Measurements from ENCODE around the gene RASSF6.
"Not testable (repeated sequence)": the region's sequence is repeated elsewhere in the genome, so short reads cannot be mapped to it uniquely, and the experiment has no call there.

The RASSF6 gene

DNA sequence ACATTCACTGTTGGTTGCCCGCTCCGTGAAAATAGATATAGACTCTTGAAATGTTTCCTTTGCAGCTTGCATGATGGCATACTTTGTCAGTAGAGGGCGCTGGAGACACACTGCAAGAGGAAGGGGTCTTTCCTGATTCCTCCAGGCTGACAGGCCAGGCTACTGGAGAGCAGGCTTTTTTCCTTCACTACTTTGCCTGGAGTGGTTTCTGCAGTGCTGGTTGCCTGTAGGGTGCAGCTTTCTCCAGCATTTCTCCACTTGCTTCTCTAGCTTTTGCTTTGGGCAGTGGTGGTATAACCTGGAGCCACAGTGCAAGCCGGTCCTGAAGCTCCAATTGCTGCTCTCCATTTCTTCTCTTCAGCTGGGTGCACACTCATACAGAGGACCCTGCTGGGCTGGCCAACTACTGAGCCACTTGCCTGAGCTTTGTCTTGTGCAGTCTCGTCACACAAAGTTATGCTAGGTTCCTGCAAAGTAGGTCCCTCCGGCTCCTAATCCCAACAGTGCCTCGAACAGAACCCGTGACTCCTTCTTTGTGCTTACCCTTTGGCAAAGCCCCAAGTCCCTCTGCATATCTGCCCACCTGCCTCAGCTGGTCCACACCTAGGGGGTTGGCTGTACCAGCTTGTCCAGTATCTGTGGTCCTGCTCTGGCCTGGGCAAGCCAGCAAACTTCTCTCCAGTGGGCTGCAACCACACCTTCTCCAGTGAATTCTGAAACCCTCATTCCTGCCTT, 46.3 kb downstream of the RASSF6 start:
- peak; percentile 77 for DNase-seq
- H3K27ac ChIP-seq: no peak overlapping the region
- no peaks in the 10 kb centered on the region for H3K27me3 ChIP-seq (ENCODE audit: insufficient read depth, low read depth, severe bottlenecking)
- H3K9me3 ChIP-seq (ENCODE audit: severe bottlenecking): no peaks in the 10 kb centered on the region
- H3K4me3 ChIP-seq (ENCODE audit: low read depth, low read length): no peak overlapping the region
- peak; percentile 90 for TF ChIP-seq CTCF (IDR thresholded peaks at IDR 0.05; ENCODE audit: low read depth, low read length)
- no peaks in the 10 kb centered on the region for H3K36me3 ChIP-seq

DNA sequence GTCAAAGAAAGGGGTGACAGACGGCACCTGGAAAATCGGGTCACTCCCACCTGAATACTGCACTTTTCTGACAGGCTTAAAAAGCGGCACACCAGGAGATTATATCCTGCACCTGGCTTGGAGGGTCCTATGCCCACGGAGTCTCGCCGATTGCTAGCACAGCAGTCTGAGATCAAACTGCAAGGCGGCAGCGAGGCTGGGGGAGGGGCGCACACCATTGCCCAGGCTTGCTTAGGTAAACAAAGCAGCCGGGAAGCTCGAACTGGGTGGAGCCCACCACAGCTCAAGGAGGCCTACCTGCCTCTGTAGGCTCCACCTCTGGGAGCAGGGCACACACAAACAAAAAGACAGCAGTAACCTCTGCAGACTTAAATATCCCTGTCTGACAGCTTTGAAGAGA, 69.4 kb downstream of the RASSF6 start:
- not testable (repeated sequence) for H3K9me3 ChIP-seq (ENCODE audit: severe bottlenecking); H3K36me3 ChIP-seq; DNase-seq; H3K27ac ChIP-seq; H3K4me3 ChIP-seq (ENCODE audit: low read depth, low read length); H3K27me3 ChIP-seq (ENCODE audit: insufficient read depth, low read depth, severe bottlenecking)

DNA sequence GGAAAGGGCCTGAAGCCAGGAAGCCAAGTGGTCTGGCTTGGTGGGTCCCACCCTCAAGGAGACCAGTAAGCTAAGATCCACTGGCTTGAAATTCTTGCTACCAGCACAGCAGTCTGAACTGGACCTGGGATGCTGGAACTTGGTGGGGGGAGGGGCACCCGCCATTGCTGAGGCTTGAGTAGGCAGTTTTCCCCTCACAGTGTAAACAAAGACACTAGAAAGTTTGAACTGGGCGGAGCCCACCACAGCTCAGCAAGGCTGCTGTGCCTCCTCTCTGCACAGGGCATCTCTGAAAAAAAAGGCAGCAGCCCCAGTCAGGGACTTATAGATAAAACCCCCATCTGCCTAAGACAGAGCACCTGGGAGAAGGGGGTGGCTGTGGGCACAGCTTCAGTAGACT, 75.6 kb downstream of the RASSF6 start:
- H3K27me3 ChIP-seq (ENCODE audit: insufficient read depth, low read depth, severe bottlenecking): no peaks in the 10 kb centered on the region
- H3K36me3 ChIP-seq: no peaks in the 10 kb centered on the region
- no peak overlapping the region for H3K27ac ChIP-seq
- DNase-seq: no peak
- H3K4me3 ChIP-seq (ENCODE audit: low read depth, low read length): no peak overlapping the region
- no peak for TF ChIP-seq CTCF (IDR thresholded peaks at IDR 0.05; ENCODE audit: low read depth, low read length)
- no peaks in the 10 kb centered on the region for H3K9me3 ChIP-seq (ENCODE audit: severe bottlenecking)

DNA sequence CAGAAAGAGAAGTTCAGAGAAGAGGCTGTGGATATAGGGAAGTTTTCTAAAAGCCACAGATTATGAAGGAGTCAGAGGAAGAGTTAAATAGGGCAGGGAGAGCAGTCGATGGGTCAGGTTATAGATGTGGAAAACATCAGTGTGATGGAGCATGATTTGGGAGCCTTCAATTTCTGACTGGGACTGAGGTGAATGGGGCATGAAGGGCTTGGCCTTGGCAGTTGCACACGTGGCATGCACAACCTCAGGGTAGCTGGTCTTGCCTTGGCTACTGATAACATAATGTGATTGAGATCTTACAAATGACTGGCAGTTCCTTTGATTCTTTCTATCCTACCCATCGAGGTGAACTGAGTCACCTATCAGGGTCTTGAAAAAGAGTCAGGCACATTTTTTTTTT, 79.0 kb downstream of the RASSF6 start:
- no peak overlapping the region for H3K27ac ChIP-seq
- no peak for DNase-seq
- no peak overlapping the region for H3K4me3 ChIP-seq (ENCODE audit: low read depth, low read length)
- H3K27me3 ChIP-seq (ENCODE audit: insufficient read depth, low read depth, severe bottlenecking): no peaks in the 10 kb centered on the region
- no peaks in the 10 kb centered on the region for H3K9me3 ChIP-seq (ENCODE audit: severe bottlenecking)
- TF ChIP-seq CTCF (IDR thresholded peaks at IDR 0.05; ENCODE audit: low read depth, low read length): no peak
- H3K36me3 ChIP-seq: no peaks in the 10 kb centered on the region

DNA sequence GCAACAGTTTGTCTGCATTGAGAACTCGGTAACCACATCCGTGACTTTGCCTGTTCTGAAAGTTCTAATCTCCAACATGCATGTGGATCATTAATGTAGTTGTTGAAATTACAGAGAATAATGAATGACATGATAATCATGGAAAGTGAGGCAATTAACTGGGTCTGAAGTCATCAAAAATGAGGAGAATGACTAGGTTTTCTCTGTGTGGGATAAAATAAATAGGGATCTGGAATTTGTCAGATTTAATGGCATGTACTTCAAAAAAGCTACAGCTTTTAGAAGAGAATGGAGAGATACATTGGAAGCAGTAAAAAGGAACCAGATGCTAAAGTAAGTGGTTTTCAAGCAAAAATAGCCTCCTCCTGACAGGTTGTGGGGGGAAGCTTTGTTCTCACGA, 79.4 kb downstream of the RASSF6 start:
- no peaks in the 10 kb centered on the region for H3K9me3 ChIP-seq (ENCODE audit: severe bottlenecking)
- H3K36me3 ChIP-seq: no peaks in the 10 kb centered on the region
- TF ChIP-seq CTCF (IDR thresholded peaks at IDR 0.05; ENCODE audit: low read depth, low read length): no peak
- H3K27me3 ChIP-seq (ENCODE audit: insufficient read depth, low read depth, severe bottlenecking): no peaks in the 10 kb centered on the region
- H3K27ac ChIP-seq: no peak overlapping the region
- H3K4me3 ChIP-seq (ENCODE audit: low read depth, low read length): no peak overlapping the region
- no peak for DNase-seq

- no peak for DNase-seq
- TF ChIP-seq CTCF (IDR thresholded peaks at IDR 0.05; ENCODE audit: low read depth, low read length): no peak
Measured at GRCh38 chr4:73539386-73539785, 80.8 kb downstream of the RASSF6 start.

More at GRCh38 chr4:73539386-73539785, 80.8 kb downstream of the RASSF6 start:
- H3K4me3 ChIP-seq (ENCODE audit: low read depth, low read length): no peak overlapping the region
- H3K36me3 ChIP-seq: no peaks in the 10 kb centered on the region
- no peaks in the 10 kb centered on the region for H3K27me3 ChIP-seq (ENCODE audit: insufficient read depth, low read depth, severe bottlenecking)
- H3K27ac ChIP-seq: no peak overlapping the region
- H3K9me3 ChIP-seq (ENCODE audit: severe bottlenecking): no peaks in the 10 kb centered on the region
